Endothelial cell (in vitro differentiated cells): ENCODE data around the gene SYT17. TPM values are rescaled to one million over a fixed set of nuclear protein-coding genes. Genes with fewer than 3 reads are reported as not detected.

ENCODE experiments used
- DNase-seq: peaks from one replicate; pipeline ENCODE4 v3.0.0; 2021; ENCODE audit warnings: low spot score
- H3K27ac Mint-ChIP-seq: one replicate; pipeline ENCODE4 v1.8.0; 2021; ENCODE audit warnings: mixed read lengths, inconsistent platforms; ENCODE audit not compliant: unreplicated experiment
- H3K27me3 Mint-ChIP-seq: one replicate; pipeline ENCODE4 v1.8.0; 2021; ENCODE audit warnings: mild to moderate bottlenecking, moderate library complexity, mixed read lengths, inconsistent platforms; ENCODE audit not compliant: unreplicated experiment
- H3K36me3 Mint-ChIP-seq: one replicate; pipeline ENCODE4 v1.8.0; 2021; ENCODE audit warnings: mild to moderate bottlenecking, low read depth, mixed read lengths, inconsistent platforms; ENCODE audit not compliant: unreplicated experiment
- H3K4me1 Mint-ChIP-seq: one replicate; pipeline ENCODE4 v1.8.0; 2021; ENCODE audit warnings: mild to moderate bottlenecking, mixed read lengths, inconsistent platforms; ENCODE audit not compliant: unreplicated experiment
- H3K4me3 Mint-ChIP-seq: one replicate; pipeline ENCODE4 v1.8.0; 2021; ENCODE audit warnings: mild to moderate bottlenecking, mixed read lengths, inconsistent platforms; ENCODE audit not compliant: unreplicated experiment
- H3K9me3 Mint-ChIP-seq: one replicate; pipeline ENCODE4 v1.8.0; 2021; ENCODE audit warnings: mixed read lengths, inconsistent platforms; ENCODE audit not compliant: unreplicated experiment
- total RNA-seq: library from RNA; stranded (reverse); fragmentation: NEBNext Ultra II Directional; extraction: Animal tissue kit (Norgen Biotek cat#: 25700); gene quantifications from one replicate; pipeline ENCODE4 v1.2.1, GENCODE V29; 2021; ENCODE audit not compliant: unreplicated experiment
- TF ChIP-seq, protein P1 (sequence below): fragments of 200-600 bp; sonication (generic); IDR thresholded peaks from one replicate; pipeline ENCODE4 v1.5.0; 2021; ENCODE audit warnings: antibody characterized with exemption; ENCODE audit not compliant: unreplicated experiment

Gene SYT17
- total RNA-seq, 1 donor from 2014 or later = 16.4 TPM

DNA sequence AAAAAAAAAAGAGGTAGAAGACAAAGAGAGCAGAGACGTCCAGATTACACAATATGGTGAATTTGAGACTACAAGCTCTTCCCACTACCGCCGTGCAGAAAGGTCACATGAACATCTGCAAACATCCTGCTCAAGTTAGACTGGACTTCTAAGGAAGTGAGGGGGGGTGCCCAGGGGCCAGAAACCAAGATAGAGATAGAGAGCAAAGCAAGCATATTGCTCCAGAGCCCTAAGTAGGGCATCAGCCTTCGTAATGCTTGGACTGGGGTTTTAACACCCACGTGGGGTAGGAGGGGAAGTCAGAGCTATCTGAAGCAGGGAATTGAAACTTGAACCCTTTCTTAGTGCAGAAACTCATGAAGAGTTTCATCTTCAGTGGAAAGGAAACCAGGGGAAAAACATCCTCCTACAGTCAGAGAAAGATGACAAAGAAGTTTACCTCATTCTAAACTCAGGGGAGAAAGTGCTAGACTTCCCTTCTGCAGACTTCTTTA, 126.2 kb downstream of the SYT17 start:
- H3K4me1 Mint-ChIP-seq = peaks cover 8% of the 10 kb centered on the region
- peak; percentile 8 for DNase-seq
- TF ChIP-seq, protein P1, sequence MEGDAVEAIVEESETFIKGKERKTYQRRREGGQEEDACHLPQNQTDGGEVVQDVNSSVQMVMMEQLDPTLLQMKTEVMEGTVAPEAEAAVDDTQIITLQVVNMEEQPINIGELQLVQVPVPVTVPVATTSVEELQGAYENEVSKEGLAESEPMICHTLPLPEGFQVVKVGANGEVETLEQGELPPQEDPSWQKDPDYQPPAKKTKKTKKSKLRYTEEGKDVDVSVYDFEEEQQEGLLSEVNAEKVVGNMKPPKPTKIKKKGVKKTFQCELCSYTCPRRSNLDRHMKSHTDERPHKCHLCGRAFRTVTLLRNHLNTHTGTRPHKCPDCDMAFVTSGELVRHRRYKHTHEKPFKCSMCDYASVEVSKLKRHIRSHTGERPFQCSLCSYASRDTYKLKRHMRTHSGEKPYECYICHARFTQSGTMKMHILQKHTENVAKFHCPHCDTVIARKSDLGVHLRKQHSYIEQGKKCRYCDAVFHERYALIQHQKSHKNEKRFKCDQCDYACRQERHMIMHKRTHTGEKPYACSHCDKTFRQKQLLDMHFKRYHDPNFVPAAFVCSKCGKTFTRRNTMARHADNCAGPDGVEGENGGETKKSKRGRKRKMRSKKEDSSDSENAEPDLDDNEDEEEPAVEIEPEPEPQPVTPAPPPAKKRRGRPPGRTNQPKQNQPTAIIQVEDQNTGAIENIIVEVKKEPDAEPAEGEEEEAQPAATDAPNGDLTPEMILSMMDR = no peak
- H3K4me3 Mint-ChIP-seq = no peak overlapping the region
- no peaks in the 10 kb centered on the region for H3K27me3 Mint-ChIP-seq
- H3K36me3 Mint-ChIP-seq = no peaks in the 10 kb centered on the region
- H3K9me3 Mint-ChIP-seq = no peaks in the 10 kb centered on the region
- H3K27ac Mint-ChIP-seq = peak overlapping the region; percentile 6

DNA sequence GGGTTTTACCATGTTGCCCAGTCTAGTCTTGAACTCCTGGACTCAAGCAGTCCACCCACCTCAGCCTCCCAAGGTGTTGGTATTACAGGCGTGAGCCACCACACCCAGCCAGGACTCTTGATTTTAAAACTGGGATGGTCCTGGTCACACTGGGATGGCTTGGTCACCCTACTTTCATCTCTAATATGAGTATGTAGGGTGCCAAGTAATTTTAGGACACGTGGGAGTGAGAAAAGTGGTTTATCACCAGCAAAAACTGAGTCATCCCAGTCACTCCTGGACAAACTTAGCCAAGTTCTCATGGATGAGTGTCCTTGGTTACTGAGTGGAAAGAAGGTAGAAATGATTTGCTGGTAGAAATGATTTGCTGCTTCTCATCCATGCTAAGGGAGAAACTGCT, 127.4 kb downstream of the SYT17 start:
- DNase-seq = no peak
- Mint-ChIP-seq H3K36me3 (no peaks in the 10 kb centered on the region), H3K27me3 (no peaks in the 10 kb centered on the region), H3K9me3 (no peaks in the 10 kb centered on the region), H3K27ac (no peak overlapping the region), H3K4me1 (peaks cover 8% of the 10 kb centered on the region), H3K4me3 (no peak overlapping the region)
- TF ChIP-seq, protein P1 = no peak

DNA sequence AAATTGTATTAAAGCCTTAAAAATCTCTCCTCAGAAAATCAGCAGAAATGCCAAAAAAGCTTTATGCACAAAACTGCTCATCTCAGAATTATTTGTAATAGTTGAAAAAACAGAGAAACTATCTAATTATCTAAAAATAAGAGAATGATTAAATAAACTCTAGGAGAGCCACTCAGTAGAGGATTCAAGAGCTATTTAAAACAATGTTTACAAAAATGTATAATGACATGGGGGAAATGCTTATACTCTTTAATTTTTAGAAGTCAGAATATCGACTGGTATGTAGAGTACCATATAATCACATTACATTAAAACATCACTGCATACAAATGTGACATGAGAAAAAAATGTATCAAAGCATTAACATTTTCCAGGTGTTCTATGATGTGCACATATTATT, 129.4 kb downstream of the SYT17 start:
- Mint-ChIP-seq H3K4me3 (no peak overlapping the region), H3K27ac (no peak overlapping the region), H3K4me1 (peaks cover 8% of the 10 kb centered on the region), H3K9me3 (no peaks in the 10 kb centered on the region), H3K27me3 (no peaks in the 10 kb centered on the region), H3K36me3 (no peaks in the 10 kb centered on the region)
- no peak for DNase-seq
- TF ChIP-seq, protein P1 = no peak

DNA sequence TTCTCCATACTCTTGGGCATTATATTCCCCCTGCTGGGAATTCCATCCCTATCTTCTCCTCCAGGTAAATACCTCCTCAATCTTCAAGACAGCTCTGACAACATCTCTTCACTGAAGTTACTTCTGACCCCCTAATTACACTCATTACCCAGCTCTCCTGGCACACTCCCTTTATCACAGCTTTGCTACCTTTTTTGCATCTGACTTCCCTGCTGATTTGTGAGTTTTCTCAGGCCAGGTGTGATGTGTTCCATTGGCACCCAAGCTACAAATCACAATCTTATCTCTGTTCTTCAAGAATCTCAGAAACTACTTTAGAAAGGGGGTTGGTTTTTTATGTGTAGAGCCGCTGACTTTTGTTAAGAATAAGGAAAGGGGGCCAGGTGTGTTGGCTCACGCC, 131.5 kb downstream of the SYT17 start:
- TF ChIP-seq, protein P1 = no peak
- no peak overlapping the region for H3K4me3 Mint-ChIP-seq
- H3K9me3 Mint-ChIP-seq = no peaks in the 10 kb centered on the region
- peaks cover 2% of the 10 kb centered on the region for H3K27me3 Mint-ChIP-seq
- peaks cover 3% of the 10 kb centered on the region for H3K4me1 Mint-ChIP-seq
- H3K36me3 Mint-ChIP-seq = no peaks in the 10 kb centered on the region
- no peak for DNase-seq
- H3K27ac Mint-ChIP-seq = no peak overlapping the region

DNA sequence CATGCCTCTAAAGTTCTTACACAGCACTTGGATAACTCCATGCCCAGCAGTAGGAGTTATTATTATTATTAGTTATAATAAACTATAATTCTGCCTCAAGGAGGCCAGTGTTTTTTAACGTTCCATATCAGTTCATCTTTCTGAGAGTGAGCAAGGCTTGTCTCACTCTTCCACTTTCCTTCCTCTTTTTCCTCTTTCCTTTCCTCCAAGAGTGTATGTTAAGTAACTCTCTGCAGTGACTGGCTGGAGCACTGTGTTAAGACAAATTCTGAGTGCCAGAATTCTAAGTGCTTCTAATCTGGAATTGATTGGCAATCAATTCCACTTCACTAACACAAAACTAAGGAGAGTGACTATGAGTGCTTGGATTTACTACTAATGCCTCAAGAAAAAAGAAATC, 133.9 kb downstream of the SYT17 start:
- H3K27ac Mint-ChIP-seq = no peak overlapping the region
- no peaks in the 10 kb centered on the region for H3K36me3 Mint-ChIP-seq
- TF ChIP-seq, protein P1 = no peak
- no peaks in the 10 kb centered on the region for H3K9me3 Mint-ChIP-seq
- peaks cover 2% of the 10 kb centered on the region for H3K27me3 Mint-ChIP-seq
- no peak for DNase-seq
- peaks cover 3% of the 10 kb centered on the region for H3K4me1 Mint-ChIP-seq
- H3K4me3 Mint-ChIP-seq = no peak overlapping the region
